Small intestine (tissue), 7 donors: Measurements from ENCODE around the gene KMT5B. TPM values are rescaled to one million over a fixed set of nuclear protein-coding genes. Genes with fewer than 3 reads are reported as not detected.

Experiments used
- DNase-seq, 2 donors: peaks; one replicate each; pipeline versions ENCODE4 v3.0.0 to v3.0.0-alpha.2; 2013
- FAIRE-seq: peaks from 2 replicates; lab custom pipeline; 2012; peaks lifted over from hg19 to GRCh38; lab: Jason Lieb, UNC
- H3K27ac ChIP-seq, 3 donors: one replicate each; pipeline ENCODE4 v1.5.1; 2013; ENCODE audit warnings: low read length in 2 of 3, mild to moderate bottlenecking in 2 of 3, control low read depth in 1 of 3, inconsistent platforms in 1 of 3, low read depth in 1 of 3, moderate library complexity in 1 of 3
- H3K27me3 ChIP-seq, 3 donors: one replicate each; pipeline ENCODE4 v1.6.1; 2013; ENCODE audit warnings: low read length in 3 of 3, inconsistent platforms in 1 of 3; ENCODE audit not compliant: control insufficient read depth in 3 of 3, insufficient read depth in 3 of 3
- H3K36me3 ChIP-seq, 3 donors: one replicate each; pipeline ENCODE4 v1.6.1; 2013; ENCODE audit warnings: low read length in 3 of 3, inconsistent platforms in 1 of 3, low read depth in 1 of 3, mild to moderate bottlenecking in 1 of 3, moderate library complexity in 1 of 3; ENCODE audit not compliant: control insufficient read depth in 3 of 3, insufficient read depth in 2 of 3
- H3K4me1 ChIP-seq, 3 donors: one replicate each; pipeline ENCODE4 v1.6.1; 2013; ENCODE audit warnings: low read length in 2 of 3, inconsistent platforms in 1 of 3, low read depth in 1 of 3, mild to moderate bottlenecking in 1 of 3, moderate library complexity in 1 of 3; ENCODE audit not compliant: control insufficient read depth in 3 of 3, insufficient read depth in 2 of 3
- H3K4me3 ChIP-seq, 3 donors: one replicate each; pipeline ENCODE4 v1.5.1; 2013; ENCODE audit warnings: low read length in 3 of 3, control low read depth in 1 of 3, inconsistent platforms in 1 of 3, low read depth in 1 of 3, mild to moderate bottlenecking in 1 of 3, moderate library complexity in 1 of 3
- H3K9me3 ChIP-seq, 2 donors: one replicate each; pipeline ENCODE4 v1.6.1; 2013; ENCODE audit warnings: low read depth in 1 of 2, low read length in 1 of 2; ENCODE audit not compliant: control insufficient read depth in 2 of 2, insufficient read depth in 1 of 2
- WGBS, 3 donors: extraction: QIAGEN DNeasy Blood & Tissue Kit; methylation state at CpG; one replicate each; pipeline ENCODE4 v1.1.7; 2013; 5-methylcytosine and 5-hydroxymethylcytosine counted together
- polyA plus RNA-seq, 4 donors: library from polyadenylated mRNA; stranded (reverse) in 3 of 4; unstranded in 1 of 4; fragments of 200-250 nt in 3 of 4; fragments of 120-200 nt in 1 of 4; gene quantifications; one replicate each; pipeline versions ENCODE4 v1.2.1 to v1.2.3, GENCODE V29; 2013
- donor health status: healthy with polysubstance abuse.
- donor health status: control.
- donor health status: control.
- donor health status: Bipolar disorder and iron deficiency.
- donor health status: healthy.

Gene KMT5B
- polyA plus RNA-seq, 4 donors: 17.3 to 53.5 (median 30.0) TPM

- Histone ChIP-seq H3K4me3 (no peak overlapping the region), H3K27me3 (no peaks in the 10 kb centered on the region), H3K4me1 (no peaks in the 10 kb centered on the region), H3K36me3 (peaks cover 10 to 58% (median 17%) of the 10 kb centered on the region in 3 donors), H3K9me3 (no peaks in the 10 kb centered on the region), H3K27ac (no peak overlapping the region)
- WGBS, 3 donors: 90 to 94% (median 93%) methylated on average over 6 of the region's 6 CpGs
- FAIRE-seq: no peak
- DNase-seq: no peak
These were observed 45.6 kb downstream of the KMT5B start for GRCh38 chr11:68167474-68167873.

- Histone ChIP-seq H3K27me3 (no peaks in the 10 kb centered on the region), H3K9me3 (no peaks in the 10 kb centered on the region), H3K4me1 (no peaks in the 10 kb centered on the region), H3K4me3 (no peak overlapping the region), H3K27ac (no peak overlapping the region), H3K36me3 (peaks cover 10 to 53% (median 17%) of the 10 kb centered on the region in 3 donors)
- 56 to 74% (median 69%) methylated on average over 4 of the region's 4 CpGs for WGBS, 3 donors
- FAIRE-seq: no peak
- DNase-seq: no peak
These were observed 46.1 kb downstream of the KMT5B start for GRCh38 chr11:68166969-68167368.

DNA sequence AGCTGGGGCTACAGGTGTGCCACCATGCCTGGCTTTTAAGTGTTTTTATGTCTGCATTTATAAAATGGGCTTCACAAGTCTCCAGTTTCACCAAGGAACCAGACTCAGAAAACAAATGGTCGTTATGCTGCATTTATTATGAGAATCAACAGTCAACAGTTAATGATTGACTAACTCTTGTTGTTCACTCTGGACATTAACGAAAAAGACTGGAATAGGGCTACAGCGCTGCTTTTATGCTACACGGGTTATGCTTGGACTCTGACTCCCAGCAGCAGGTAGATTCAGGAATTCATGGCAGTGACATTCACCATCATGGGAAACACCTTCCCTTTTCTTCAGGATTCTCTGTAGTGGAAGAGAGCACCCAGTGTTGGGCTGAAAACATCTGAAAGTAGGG, 47.5 kb downstream of the KMT5B start:
- no peaks in the 10 kb centered on the region for H3K9me3 ChIP-seq
- no peaks in the 10 kb centered on the region for H3K27me3 ChIP-seq
- FAIRE-seq: no peak
- no peak for DNase-seq
- H3K4me3 ChIP-seq: no peak overlapping the region
- H3K4me1 ChIP-seq: no peaks in the 10 kb centered on the region
- 31 to 73% (median 43%) methylated on average over 4 of the region's 4 CpGs for WGBS, 3 donors
- peaks cover 13 to 53% (median 14%) of the 10 kb centered on the region in 3 donors for H3K36me3 ChIP-seq
- no peak overlapping the region for H3K27ac ChIP-seq

DNA sequence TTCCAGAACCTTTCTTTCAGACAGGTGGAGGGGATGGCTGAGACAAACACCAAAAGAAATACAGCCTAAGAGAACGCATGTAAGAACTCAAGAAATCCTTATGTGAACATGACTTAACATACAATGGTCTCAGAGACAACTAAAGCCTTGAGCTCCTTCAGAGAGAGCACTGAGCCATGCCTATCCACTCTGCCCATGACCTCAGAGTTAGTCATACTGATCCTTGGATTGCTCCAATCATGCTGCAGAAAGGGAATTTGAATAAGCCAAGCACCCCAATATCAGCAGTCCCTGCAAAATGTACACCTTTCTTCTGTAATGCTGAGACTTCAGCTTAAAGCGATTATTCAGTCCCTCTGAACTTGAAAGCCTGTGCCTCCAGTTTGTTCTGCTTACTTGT, 48.7 kb downstream of the KMT5B start:
- DNase-seq: no peak
- Histone ChIP-seq H3K4me1 (no peaks in the 10 kb centered on the region), H3K27me3 (no peaks in the 10 kb centered on the region), H3K4me3 (no peak overlapping the region), H3K36me3 (peaks cover 5 to 44% (median 10%) of the 10 kb centered on the region in 3 donors), H3K9me3 (no peaks in the 10 kb centered on the region), H3K27ac (no peak overlapping the region)
- FAIRE-seq: no peak
- WGBS, 3 donors: 93 to 96% (median 94%) methylated on average over 2 of the region's 2 CpGs

GRCh38 chr11:68163691-68164090, 49.4 kb downstream of the KMT5B start:
- no peak overlapping the region for H3K4me3 ChIP-seq
- 85 to 89% (median 85%) methylated on average over 11 of the region's 11 CpGs for WGBS, 3 donors
- no peaks in the 10 kb centered on the region for H3K27me3 ChIP-seq
- H3K36me3 ChIP-seq: peaks cover 5 to 43% (median 7%) of the 10 kb centered on the region in 3 donors
- H3K4me1 ChIP-seq: no peaks in the 10 kb centered on the region
- no peaks in the 10 kb centered on the region for H3K9me3 ChIP-seq
- FAIRE-seq: no peak
- no peak for DNase-seq
- no peak overlapping the region for H3K27ac ChIP-seq

DNA sequence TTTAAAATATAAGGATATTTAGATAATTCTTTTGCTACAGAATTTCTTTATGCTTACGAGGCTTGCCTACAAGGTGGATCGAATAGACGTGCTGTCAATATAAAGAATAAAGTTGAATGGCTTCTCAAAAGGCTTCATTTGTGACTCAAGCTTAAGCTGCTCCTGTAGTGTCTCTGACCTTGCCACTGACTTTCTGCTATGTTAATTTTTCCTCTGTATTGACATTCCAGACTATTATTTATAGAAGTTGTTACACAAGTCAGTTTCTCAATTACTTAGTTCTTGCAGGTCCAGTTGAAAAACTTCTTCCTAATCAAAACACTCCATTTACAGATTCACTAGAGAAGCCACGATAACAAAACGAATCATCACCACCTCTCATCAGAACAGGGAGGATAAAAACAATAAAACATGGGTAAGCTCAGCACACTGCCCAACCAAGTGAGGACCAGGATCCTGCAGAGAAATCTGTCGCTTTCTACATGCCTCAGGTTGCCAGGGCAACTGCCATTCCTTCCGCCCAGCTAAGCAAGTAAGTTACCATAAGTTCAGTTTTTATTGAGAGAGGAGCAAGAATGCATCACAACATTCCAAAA, 52.9 kb downstream of the KMT5B start:
- FAIRE-seq: no peak

DNA sequence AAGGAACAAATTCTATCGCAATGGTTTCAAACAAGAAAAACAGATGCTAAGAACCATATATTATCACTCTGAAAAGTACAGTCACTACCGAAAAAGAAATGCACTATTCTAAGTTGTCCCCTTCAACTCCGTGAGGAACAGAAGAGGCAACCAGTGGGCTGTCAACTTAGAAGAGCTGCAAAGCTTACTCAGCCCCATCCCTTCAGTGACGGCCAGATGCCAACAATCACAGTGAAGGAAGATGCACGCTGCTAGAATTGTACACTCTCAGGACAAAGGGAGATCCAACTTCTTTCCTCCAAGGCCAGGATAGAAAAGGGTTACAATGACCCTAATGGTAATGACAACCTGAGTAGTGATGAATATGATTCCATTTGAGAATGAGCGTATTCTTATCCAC, 53.4 kb downstream of the KMT5B start:
- WGBS, 3 donors: 76 to 92% (median 80%) methylated on average over 6 of the region's 6 CpGs
- Histone ChIP-seq H3K9me3 (no peaks in the 10 kb centered on the region), H3K36me3 (peaks cover 3 to 36% (median 8%) of the 10 kb centered on the region in 3 donors), H3K4me3 (no peak overlapping the region), H3K27ac (no peak overlapping the region), H3K27me3 (no peaks in the 10 kb centered on the region), H3K4me1 (no peaks in the 10 kb centered on the region)
- no peak for DNase-seq
- FAIRE-seq: no peak

More for the DNA sequence above, 52.9 kb downstream of the KMT5B start:
- Histone ChIP-seq H3K9me3 (no peaks in the 10 kb centered on the region), H3K36me3 (peaks cover 3 to 36% (median 8%) of the 10 kb centered on the region in 3 donors), H3K4me1 (no peaks in the 10 kb centered on the region), H3K4me3 (no peak overlapping the region), H3K27ac (no peak overlapping the region), H3K27me3 (no peaks in the 10 kb centered on the region)
- DNase-seq: no peak
- 91 to 94% (median 92%) methylated on average over 7 of the region's 7 CpGs for WGBS, 3 donors

DNA sequence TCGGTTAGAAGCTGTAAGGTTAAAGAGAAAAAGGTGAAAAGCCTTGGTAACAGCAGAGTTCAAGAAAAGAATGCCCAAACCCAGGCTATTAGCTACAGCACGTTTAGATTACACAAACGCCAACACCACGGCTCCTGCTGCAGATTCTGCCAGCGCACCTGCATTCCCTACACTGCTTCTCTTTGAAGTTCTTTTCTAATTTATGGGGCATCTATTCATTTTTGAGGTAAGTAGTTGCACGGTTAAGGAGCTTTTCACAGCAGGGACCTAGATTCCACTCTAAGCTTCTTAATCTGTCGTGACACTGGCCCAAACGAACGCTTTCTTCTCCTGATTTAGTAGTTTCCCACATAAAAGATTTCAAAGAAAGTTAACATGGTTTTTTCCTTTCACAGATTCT, 53.9 kb downstream of the KMT5B start:
- Histone ChIP-seq H3K9me3 (no peaks in the 10 kb centered on the region), H3K4me3 (no peak overlapping the region), H3K27me3 (no peaks in the 10 kb centered on the region), H3K27ac (no peak overlapping the region), H3K36me3 (peaks cover 3 to 33% (median 8%) of the 10 kb centered on the region in 3 donors), H3K4me1 (no peaks in the 10 kb centered on the region)
- DNase-seq (no peak), FAIRE-seq (no peak)
- 89 to 91% (median 91%) methylated on average over 9 of the region's 9 CpGs for WGBS, 3 donors

DNA sequence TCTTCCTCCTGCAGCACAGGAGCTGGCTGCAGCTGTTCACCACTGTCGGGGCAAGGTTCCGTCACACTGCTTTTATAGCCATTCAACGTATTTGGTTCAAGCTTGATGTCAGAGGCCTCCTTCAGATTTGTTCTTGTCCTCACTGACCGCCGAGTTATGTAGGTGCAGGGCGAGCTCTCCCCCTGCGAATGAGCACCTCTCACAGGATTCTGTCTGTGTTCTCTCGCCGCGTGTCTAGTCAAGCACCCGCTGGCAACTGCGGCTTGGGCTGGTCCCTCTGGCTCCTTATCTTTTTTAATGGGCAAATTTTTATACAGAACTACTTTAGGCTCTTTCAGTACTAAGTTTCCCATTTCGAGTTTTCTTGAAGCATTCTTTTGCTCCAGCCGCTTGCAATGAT, 54.5 kb downstream of the KMT5B start:
- WGBS, 3 donors: 94 to 98% (median 97%) methylated on average over 14 of the region's 14 CpGs

More for the DNA sequence above, 54.5 kb downstream of the KMT5B start:
- Histone ChIP-seq H3K4me3 (no peak overlapping the region), H3K4me1 (no peaks in the 10 kb centered on the region), H3K27me3 (no peaks in the 10 kb centered on the region), H3K9me3 (no peaks in the 10 kb centered on the region), H3K27ac (no peak overlapping the region), H3K36me3 (peaks cover 3 to 28% (median 8%) of the 10 kb centered on the region in 3 donors)
- FAIRE-seq (no peak), DNase-seq (no peak)
